Endothelial cell of umbilical vein (primary cell): ENCODE measurements around the gene JTB. TPM values are rescaled to one million over a fixed set of nuclear protein-coding genes. Genes with fewer than 3 reads are reported as not detected.
A peak's percentile ranks its signal among the peaks of the same experiment; 100 is the strongest.

ENCODE experiments used
- BruUV-seq: library from RNA; stranded (reverse); fragments of 400-500 nt; replicated peaks from 2 replicates; lab custom pipeline; 2021; lab: Mats Ljungman, UMichigan
- CTCF ChIA-PET: fragments of 300-600, 350-600 bp; sonication (Branson Sonifier 250); formaldehyde crosslinking; loops from one replicate; lab custom pipeline; 2021; ENCODE audit warnings: antibody characterized with exemption, inconsistent platforms; lab: Charles Lee
- POLR2A ChIA-PET: fragments of 300-600, 350-600 bp; sonication (Branson Sonifier 250); formaldehyde crosslinking; loops from one replicate; lab custom pipeline; 2021; ENCODE audit warnings: antibody characterized with exemption, inconsistent platforms; lab: Charles Lee
- DNase-seq: peaks from one replicate; pipeline ENCODE4 v3.0.0-alpha.2; 2011; ENCODE audit warnings: low read depth, low spot score
- FAIRE-seq: peaks from 2 replicates; lab custom pipeline; 2011; peaks lifted over from hg19 to GRCh38; lab: Jason Lieb, UNC
- H2AFZ ChIP-seq: 2 replicates; pipeline ENCODE4 v1.6.0; 2012; ENCODE audit warnings: low read depth, low read length, control low read depth, inconsistent platforms
- H3K27ac ChIP-seq: 2 replicates; pipeline ENCODE4 v1.5.1; 2011; ENCODE audit warnings: low read depth, mild to moderate bottlenecking, control low read depth, low read length, moderate library complexity; ENCODE audit not compliant: insufficient read depth
- H3K27me3 ChIP-seq, 2 experiments: 2 replicates each; pipeline versions ENCODE4 v1.6.0 to v1.6.1; 2011; ENCODE audit warnings: low read length in 2 of 2, mixed read lengths in 1 of 2; ENCODE audit not compliant: control insufficient read depth in 2 of 2, insufficient read depth in 2 of 2
- H3K36me3 ChIP-seq, 2 experiments: 2 replicates in 1 of 2; 3 replicates in 1 of 2; pipeline ENCODE4 v1.5.1; 2011; ENCODE audit warnings: low read length in 2 of 2, mild to moderate bottlenecking in 1 of 2, moderate library complexity in 1 of 2; ENCODE audit not compliant: control insufficient read depth in 2 of 2, insufficient read depth in 2 of 2; ENCODE audit errors: extremely low read depth in 1 of 2
- H3K4me1 ChIP-seq: 3 replicates; pipeline ENCODE4 v1.5.1; 2011; ENCODE audit warnings: mild to moderate bottlenecking, low read length; ENCODE audit not compliant: control insufficient read depth, insufficient read depth; ENCODE audit errors: extremely low read depth
- H3K4me2 ChIP-seq: 2 replicates; pipeline ENCODE4 v1.6.1; 2011; ENCODE audit warnings: low read length, control low read depth, mixed read lengths; ENCODE audit not compliant: insufficient read depth
- H3K4me3 ChIP-seq, 3 experiments: fragments of 200-600 bp in 1 of 3; sonication (generic), shearing (Covaris generic) in 1 of 3; replicated peaks in 1 of 3; 2 replicates each; pipeline ENCODE4 v1.5.1; 2011 to 2016; ENCODE audit warnings: control low read depth in 3 of 3, low read length in 3 of 3, mild to moderate bottlenecking in 2 of 3, inconsistent platforms in 1 of 3, low read depth in 1 of 3, moderate library complexity in 1 of 3; ENCODE audit not compliant: insufficient read depth in 1 of 3
- H3K79me2 ChIP-seq: 2 replicates; pipeline ENCODE4 v1.6.0; 2012; ENCODE audit warnings: low read length, inconsistent platforms; ENCODE audit not compliant: control insufficient read depth, insufficient read depth
- H3K9ac ChIP-seq: replicated peaks from 2 replicates; pipeline ENCODE3; 2011; ENCODE audit warnings: low read length, control low read depth; ENCODE audit not compliant: insufficient read depth; ENCODE audit errors: extremely low read depth
- H3K9me1 ChIP-seq: replicated peaks from 3 replicates; pipeline ENCODE4 v1.6.0; 2011; ENCODE audit warnings: mild to moderate bottlenecking, low read length; ENCODE audit not compliant: control insufficient read depth, insufficient read depth; ENCODE audit errors: extremely low read depth
- H3K9me3 ChIP-seq: replicated peaks from 2 replicates; pipeline ENCODE4 v1.5.1; 2012; ENCODE audit warnings: low read length, inconsistent platforms; ENCODE audit not compliant: control insufficient read depth, insufficient read depth
- H4K20me1 ChIP-seq: replicated peaks from 2 replicates; pipeline ENCODE3; 2011; ENCODE audit warnings: mild to moderate bottlenecking, low read length; ENCODE audit not compliant: control insufficient read depth, insufficient read depth; ENCODE audit errors: extremely low read depth
- EZH2 ChIP-seq: IDR thresholded peaks from 2 replicates; pipeline ENCODE4 v1.6.1; 2012; ENCODE audit warnings: borderline replicate concordance, low read depth, mild to moderate bottlenecking, moderate library complexity, low read length, inconsistent platforms; ENCODE audit not compliant: severe bottlenecking
- FOS ChIP-seq: IDR thresholded peaks from 2 replicates; pipeline ENCODE4 v1.6.1; 2011; ENCODE audit warnings: mild to moderate bottlenecking, low read length, moderate library complexity, borderline replicate concordance; ENCODE audit not compliant: insufficient read depth
- GATA2 ChIP-seq: IDR thresholded peaks from 2 replicates; pipeline ENCODE4 v1.7.0; 2011; ENCODE audit warnings: low read depth, mild to moderate bottlenecking, moderate library complexity, mixed read lengths, low read length; ENCODE audit not compliant: insufficient read length, insufficient read depth
- POLR2A ChIP-seq: IDR thresholded peaks from 2 replicates; pipeline ENCODE4 v1.6.1; 2012; ENCODE audit warnings: low read depth, mild to moderate bottlenecking, control low read depth, low read length
- POLR2AphosphoS5 ChIP-seq: IDR thresholded peaks from 2 replicates; pipeline ENCODE4 v1.6.1; 2012; ENCODE audit warnings: low read depth, mild to moderate bottlenecking, control low read depth, low read length, moderate library complexity; ENCODE audit not compliant: insufficient read depth
- dilution Hi-C: fragments of 300-500 bp; cut with MboI; formaldehyde crosslinking; loops from one replicate; pipeline ENCODE4 v1.15.0; 2019; ENCODE audit warnings: low sequenced_read_pairs; ENCODE audit not compliant: extremely low pct_ligation_motif_present
- intact Hi-C: fragments of 100-400 bp; cut with micrococcal nuclease; formaldehyde crosslinking; loops from one replicate; pipeline ENCODE4 v1.10.0; 2022
- polyA plus RNA-seq, 4 experiments: library from polyadenylated mRNA; depleted of rRNA in 3 of 4; stranded (reverse) in 3 of 4; unstranded in 1 of 4; fragments of >200 nt; gene quantifications; 2 replicates each; pipeline versions ENCODE4 v1.2.1 to v1.2.3, GENCODE V29; 2011 to 2012; ENCODE audit warnings: missing spikeins in 1 of 4
- total RNA-seq: library from RNA; stranded (reverse); gene quantifications from 2 replicates; pipeline ENCODE4 v1.2.3, GENCODE V29; 2021

The JTB gene
- total and polyA plus RNA-seq, 2 donors (not counting 3 experiments of a cell fraction or from before 2014, with no cell fraction given), result 90.2 to 149 TPM

GRCh38 chr1:153963030-153963849, 14.2 kb downstream of the JTB start, which contains the start of gene SLC39A1:
Gene SLC39A1 (minus strand): TSS chr1:153963537. CDS start chr1:153962715, 822 bp downstream.
- peak; percentile 95 for FAIRE-seq

More at GRCh38 chr1:153963030-153963849, 14.2 kb downstream of the JTB start, which contains the start of gene SLC39A1:
- intact Hi-C loops (loop anchor here (1.0 to 5.0 kb wide), 6 partner anchors 14 to 81 kb away; partner anchors contain the start of genes DENND4B, JTB, RAB13 and RPS27), dilution Hi-C loops (no loop called here)
- Histone ChIP-seq H3K27ac (peak within 1 kb of the TSS; percentile 64), H3K9me1 (no peaks in the 10 kb centered on the region), H3K9ac (peak within 1 kb of the TSS; percentile 80), H3K4me2 (peak within 1 kb of the TSS; percentile 87), H3K4me1 (peaks cover 46% of the 10 kb centered on the region), H3K4me3 (peak within 1 kb of the TSS; percentile 27 to 73 (median 73)), H4K20me1 (no peaks in the 10 kb centered on the region), H2AFZ (peak within 1 kb of the TSS; percentile 58), H3K9me3 (no peaks in the 10 kb centered on the region), H3K79me2 (peaks cover 10% of the 10 kb centered on the region), H3K27me3 (no peaks in the 10 kb centered on the region), H3K36me3 (peaks cover 0 to 8% of the 10 kb centered on the region in 2 experiments)
- TF ChIP-seq FOS, result no peak
- peak; percentile 47 for TF ChIP-seq POLR2A
- TF ChIP-seq EZH2, result no peak
- TF ChIP-seq GATA2, result no peak
- no peak for TF ChIP-seq POLR2AphosphoS5
- ChIA-PET CTCF (interaction anchor here (1.1 to 3.0 kb wide), 8 partner anchors 11 to 183 kb away, joined by 3 to 21 read pairs (median 6); partner anchors contain the start of genes DENND4B, GATAD2B, JTB and RAB13), POLR2A (interaction anchor here (0.6 to 1.5 kb wide), 5 partner anchors 10 to 356 kb away, joined by 3 to 5 read pairs (median 4); partner anchors contain the start of genes DENND4B and JTB)
- peak; percentile 99 for DNase-seq
- BruUV-seq, result TSS peak; percentile 53
